ENCODE results near the gene POU6F2. TPM values are rescaled to one million over a fixed set of nuclear protein-coding genes. Genes with fewer than 3 reads are reported as not detected.

Gene POU6F2
- total RNA-seq, 1 donor from 2014 or later = 34.7 TPM

DNA sequence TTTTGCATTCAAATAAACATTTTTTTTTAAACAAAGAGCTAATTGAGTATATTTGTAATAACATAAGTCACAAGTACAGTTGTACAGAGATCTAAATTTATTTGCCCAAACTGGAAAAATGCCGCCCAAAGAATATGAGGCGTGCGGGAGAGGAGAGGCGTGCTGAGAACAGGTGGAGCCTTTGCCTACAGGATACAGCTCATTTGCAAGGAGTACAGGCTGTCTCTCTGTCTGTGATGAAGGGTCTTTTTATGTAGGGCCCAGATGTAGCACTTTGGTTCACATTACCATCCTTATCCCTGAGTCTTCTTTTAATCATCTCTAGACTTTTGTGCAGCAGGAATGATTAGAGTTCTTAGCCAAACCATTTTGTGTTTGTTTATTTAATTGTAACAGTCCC lies 58.2 kb downstream of the POU6F2 start:
- H3K4me1 Mint-ChIP-seq (ENCODE audit: low read depth, unreplicated experiment) = peaks cover 22% of the 10 kb centered on the region
- no peak for DNase-seq
- H3K4me3 Mint-ChIP-seq (ENCODE audit: unreplicated experiment) = no peak overlapping the region
- TF ChIP-seq, protein P1, sequence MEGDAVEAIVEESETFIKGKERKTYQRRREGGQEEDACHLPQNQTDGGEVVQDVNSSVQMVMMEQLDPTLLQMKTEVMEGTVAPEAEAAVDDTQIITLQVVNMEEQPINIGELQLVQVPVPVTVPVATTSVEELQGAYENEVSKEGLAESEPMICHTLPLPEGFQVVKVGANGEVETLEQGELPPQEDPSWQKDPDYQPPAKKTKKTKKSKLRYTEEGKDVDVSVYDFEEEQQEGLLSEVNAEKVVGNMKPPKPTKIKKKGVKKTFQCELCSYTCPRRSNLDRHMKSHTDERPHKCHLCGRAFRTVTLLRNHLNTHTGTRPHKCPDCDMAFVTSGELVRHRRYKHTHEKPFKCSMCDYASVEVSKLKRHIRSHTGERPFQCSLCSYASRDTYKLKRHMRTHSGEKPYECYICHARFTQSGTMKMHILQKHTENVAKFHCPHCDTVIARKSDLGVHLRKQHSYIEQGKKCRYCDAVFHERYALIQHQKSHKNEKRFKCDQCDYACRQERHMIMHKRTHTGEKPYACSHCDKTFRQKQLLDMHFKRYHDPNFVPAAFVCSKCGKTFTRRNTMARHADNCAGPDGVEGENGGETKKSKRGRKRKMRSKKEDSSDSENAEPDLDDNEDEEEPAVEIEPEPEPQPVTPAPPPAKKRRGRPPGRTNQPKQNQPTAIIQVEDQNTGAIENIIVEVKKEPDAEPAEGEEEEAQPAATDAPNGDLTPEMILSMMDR (IDR thresholded peaks at IDR 0.05; ENCODE audit: partially characterized antibody, unreplicated experiment) = no peak
- H3K36me3 Mint-ChIP-seq (ENCODE audit: unreplicated experiment) = no peaks in the 10 kb centered on the region
- H3K27me3 Mint-ChIP-seq (ENCODE audit: unreplicated experiment) = no peaks in the 10 kb centered on the region
- H3K27ac Mint-ChIP-seq (ENCODE audit: unreplicated experiment) = no peak overlapping the region
- no peaks in the 10 kb centered on the region for H3K9me3 Mint-ChIP-seq (ENCODE audit: unreplicated experiment)

DNA sequence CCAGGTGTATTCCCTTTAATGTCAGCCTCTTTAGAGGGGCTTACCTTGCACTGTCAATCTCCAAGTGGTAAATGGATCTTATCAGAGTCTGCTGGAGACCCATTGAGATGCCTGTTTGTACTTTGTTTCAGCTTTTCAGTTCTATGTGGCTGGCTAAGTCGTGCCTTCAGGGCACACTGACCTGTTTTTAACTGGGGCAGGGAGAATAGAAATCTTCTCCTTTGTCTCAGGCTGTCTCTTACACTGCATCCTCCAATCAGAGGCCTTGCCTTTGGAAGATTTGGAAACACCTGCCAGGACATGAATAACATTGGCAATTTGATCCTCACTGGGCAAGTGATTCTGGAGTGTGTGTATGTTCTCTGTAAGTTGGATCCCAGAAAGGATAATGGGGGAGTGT lies 65.0 kb downstream of the POU6F2 start:
- no peaks in the 10 kb centered on the region for H3K36me3 Mint-ChIP-seq (ENCODE audit: unreplicated experiment)
- no peak overlapping the region for H3K4me3 Mint-ChIP-seq (ENCODE audit: unreplicated experiment)
- H3K27me3 Mint-ChIP-seq (ENCODE audit: unreplicated experiment) = no peaks in the 10 kb centered on the region
- no peak overlapping the region for H3K27ac Mint-ChIP-seq (ENCODE audit: unreplicated experiment)
- no peak for DNase-seq
- TF ChIP-seq, protein P1 (IDR thresholded peaks at IDR 0.05; ENCODE audit: partially characterized antibody, unreplicated experiment) = no peak
- no peaks in the 10 kb centered on the region for H3K9me3 Mint-ChIP-seq (ENCODE audit: unreplicated experiment)
- peaks cover 10% of the 10 kb centered on the region for H3K4me1 Mint-ChIP-seq (ENCODE audit: low read depth, unreplicated experiment)

DNA sequence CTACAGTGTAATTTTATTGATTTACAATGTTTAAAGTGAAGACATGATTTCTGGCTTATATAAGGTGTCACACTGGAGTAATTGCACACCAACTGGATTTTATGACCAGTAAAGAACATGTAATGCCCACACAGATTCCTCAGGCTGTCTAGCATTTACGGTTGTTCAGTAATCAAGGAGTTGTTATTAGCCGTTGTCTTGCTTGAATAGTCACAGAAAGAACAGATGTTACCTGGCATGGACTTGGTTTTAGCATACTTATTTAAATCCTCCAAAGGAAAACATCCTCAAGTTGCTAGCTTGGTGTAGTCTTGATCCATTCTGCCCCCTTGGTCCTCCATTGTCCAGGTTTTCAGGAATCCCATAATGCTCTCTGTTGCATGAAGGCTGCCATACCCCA lies 65.8 kb downstream of the POU6F2 start:
- Mint-ChIP-seq H3K4me1 (ENCODE audit: low read depth, unreplicated experiment) (peaks cover 10% of the 10 kb centered on the region), H3K9me3 (ENCODE audit: unreplicated experiment) (no peaks in the 10 kb centered on the region), H3K36me3 (ENCODE audit: unreplicated experiment) (no peaks in the 10 kb centered on the region), H3K4me3 (ENCODE audit: unreplicated experiment) (no peak overlapping the region), H3K27ac (ENCODE audit: unreplicated experiment) (no peak overlapping the region), H3K27me3 (ENCODE audit: unreplicated experiment) (no peaks in the 10 kb centered on the region)
- TF ChIP-seq, protein P1 (IDR thresholded peaks at IDR 0.05; ENCODE audit: partially characterized antibody, unreplicated experiment) = no peak
- DNase-seq = no peak

DNA sequence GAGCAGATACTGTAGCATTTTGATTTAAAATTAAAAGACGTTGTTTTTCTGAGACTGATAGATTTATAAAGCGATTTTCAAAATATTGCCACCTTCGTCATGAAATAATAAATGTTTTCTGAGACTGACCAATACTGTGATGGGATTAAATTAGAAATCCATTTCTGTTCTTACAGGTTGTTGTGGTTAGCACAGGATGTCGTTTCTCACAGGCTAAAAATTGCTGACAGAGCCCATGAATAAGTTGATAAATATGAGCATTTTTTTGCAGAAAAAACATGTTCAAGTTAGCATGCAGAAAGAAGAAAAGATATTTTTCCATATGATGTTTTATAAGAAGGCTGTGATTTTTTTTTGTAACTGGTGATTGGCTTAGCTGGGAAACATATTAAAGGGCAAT lies 66.8 kb downstream of the POU6F2 start:
- no peak overlapping the region for H3K4me3 Mint-ChIP-seq (ENCODE audit: unreplicated experiment)

DNA sequence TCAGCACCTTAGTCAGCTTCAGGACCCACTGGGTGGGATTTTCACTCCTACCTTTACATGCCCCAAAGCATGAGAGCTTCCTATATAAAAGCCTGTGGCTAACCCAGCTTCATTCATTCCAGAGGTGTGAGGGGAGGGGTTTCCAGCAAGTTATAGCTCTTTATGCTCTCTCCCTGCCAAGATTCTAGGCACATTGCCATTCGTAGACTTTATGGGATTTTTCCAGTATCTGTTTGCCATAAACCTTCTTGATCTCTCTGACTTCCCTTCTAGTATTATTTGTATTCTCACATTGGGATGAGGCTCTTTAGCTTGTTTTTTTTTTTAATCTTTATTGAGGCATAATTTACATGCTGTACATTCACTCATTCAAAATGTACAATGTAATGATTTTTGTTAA lies 67.5 kb downstream of the POU6F2 start:
- Mint-ChIP-seq H3K4me3 (ENCODE audit: unreplicated experiment) (no peak overlapping the region), H3K4me1 (ENCODE audit: low read depth, unreplicated experiment) (peaks cover 10% of the 10 kb centered on the region), H3K9me3 (ENCODE audit: unreplicated experiment) (no peaks in the 10 kb centered on the region), H3K27ac (ENCODE audit: unreplicated experiment) (no peak overlapping the region), H3K36me3 (ENCODE audit: unreplicated experiment) (peaks cover 7% of the 10 kb centered on the region), H3K27me3 (ENCODE audit: unreplicated experiment) (no peaks in the 10 kb centered on the region)
- DNase-seq = no peak
- TF ChIP-seq, protein P1 (IDR thresholded peaks at IDR 0.05; ENCODE audit: partially characterized antibody, unreplicated experiment) = no peak

More for the DNA sequence above, 66.8 kb downstream of the POU6F2 start:
- no peak for DNase-seq
- Mint-ChIP-seq H3K36me3 (ENCODE audit: unreplicated experiment) (peaks cover 7% of the 10 kb centered on the region), H3K27ac (ENCODE audit: unreplicated experiment) (no peak overlapping the region), H3K27me3 (ENCODE audit: unreplicated experiment) (no peaks in the 10 kb centered on the region), H3K4me1 (ENCODE audit: low read depth, unreplicated experiment) (peaks cover 10% of the 10 kb centered on the region), H3K9me3 (ENCODE audit: unreplicated experiment) (no peaks in the 10 kb centered on the region)
- TF ChIP-seq, protein P1 (IDR thresholded peaks at IDR 0.05; ENCODE audit: partially characterized antibody, unreplicated experiment) = no peak
